HG02970 (cell line): ENCODE data around the gene GORASP1.

Experiments
- ATAC-seq: cut with Tn5 transposase; IDR thresholded peaks from one replicate; pipeline ENCODE4 v1.9.1; 2021; ENCODE audit warnings: mild to moderate bottlenecking, moderate library complexity, moderate number of reproducible peaks; ENCODE audit not compliant: unreplicated experiment, low FRiP score

GORASP1 gene

GRCh38 chr3:39141171-39141995 is 34.0 kb upstream of the GORASP1 start:
- ATAC-seq = no peak

GRCh38 chr3:39140341-39140971 is 33.0 kb upstream of the GORASP1 start:
- ATAC-seq = no peak

DNA sequence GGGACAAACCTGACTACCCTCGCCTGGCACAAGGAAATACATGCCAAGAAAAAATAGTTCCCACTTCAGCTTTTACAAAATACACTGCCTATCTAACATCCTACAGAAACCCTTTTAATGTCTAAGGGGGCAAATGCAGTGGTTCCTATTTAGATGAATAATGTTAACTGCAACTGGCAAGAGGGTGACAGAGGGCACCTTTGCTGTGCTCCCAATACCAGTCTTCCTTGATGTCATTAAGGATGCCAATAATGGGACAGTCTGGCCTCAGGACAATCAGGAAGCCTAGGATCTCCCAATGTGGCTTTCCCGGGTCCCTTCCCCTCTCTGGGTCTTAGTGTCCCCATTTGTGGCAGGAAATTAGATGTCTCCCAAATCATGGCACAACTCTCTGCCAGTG is 32.0 kb upstream of the GORASP1 start:
- no peak for ATAC-seq

DNA sequence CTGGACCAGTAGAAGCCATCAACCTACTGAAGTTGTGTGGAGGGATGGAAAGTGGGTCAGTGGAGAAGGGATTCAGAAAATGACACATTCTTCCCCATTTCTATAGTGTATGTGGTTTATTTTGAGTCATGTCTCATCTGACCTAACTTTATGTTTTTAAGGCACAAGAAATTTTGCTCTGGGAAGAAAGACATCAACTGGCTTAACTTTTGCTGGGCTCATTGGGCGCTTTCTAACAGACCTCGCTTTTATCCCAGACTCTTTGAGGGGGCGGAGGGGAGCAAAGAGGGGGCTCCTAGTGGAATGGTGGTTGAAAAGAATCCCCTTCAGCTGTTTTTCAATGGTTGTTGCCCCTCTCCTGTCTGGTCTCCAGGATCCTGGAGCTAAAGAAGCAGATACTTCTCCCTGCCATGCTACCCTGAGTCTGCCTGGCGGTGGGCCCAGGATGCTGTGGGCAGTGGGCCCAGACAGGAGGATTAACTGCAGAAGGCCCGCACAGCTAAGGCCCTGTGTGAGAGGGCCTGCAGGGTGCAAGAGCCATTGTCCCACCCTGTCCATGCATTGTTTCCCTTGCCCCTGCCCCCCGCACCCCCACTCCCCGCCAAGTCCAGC is 31.5 kb upstream of the GORASP1 start:
- no peak for ATAC-seq

GRCh38 chr3:39137991-39138803 is 30.8 kb upstream of the GORASP1 start:
- ATAC-seq = no peak

DNA sequence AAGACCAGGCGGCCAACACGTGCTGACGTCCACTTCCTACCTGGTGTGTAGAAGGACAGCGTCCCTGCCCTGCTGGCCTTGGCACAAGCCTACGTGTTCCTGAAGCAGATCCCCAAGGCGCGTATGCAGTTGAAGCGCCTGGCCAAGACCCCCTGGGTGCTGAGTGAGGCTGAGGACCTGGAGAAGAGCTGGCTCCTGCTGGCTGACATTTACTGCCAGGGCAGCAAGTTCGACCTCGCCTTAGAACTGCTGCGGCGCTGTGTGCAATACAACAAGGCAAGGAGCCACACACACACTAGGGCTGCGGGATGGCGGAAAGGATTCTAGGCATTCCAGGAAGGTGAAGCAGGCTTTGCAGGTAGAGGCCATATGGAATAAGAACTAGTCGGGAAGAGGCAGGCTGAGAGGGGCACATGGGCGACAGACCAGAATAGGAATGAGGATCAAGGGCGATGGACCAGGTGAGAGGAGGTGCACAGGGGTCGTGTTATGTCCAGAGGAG is 30.1 kb upstream of the GORASP1 start:
- no peak for ATAC-seq

- ATAC-seq = no peak
These were observed 29.4 kb upstream of the GORASP1 start for GRCh38 chr3:39136533-39137434.

DNA sequence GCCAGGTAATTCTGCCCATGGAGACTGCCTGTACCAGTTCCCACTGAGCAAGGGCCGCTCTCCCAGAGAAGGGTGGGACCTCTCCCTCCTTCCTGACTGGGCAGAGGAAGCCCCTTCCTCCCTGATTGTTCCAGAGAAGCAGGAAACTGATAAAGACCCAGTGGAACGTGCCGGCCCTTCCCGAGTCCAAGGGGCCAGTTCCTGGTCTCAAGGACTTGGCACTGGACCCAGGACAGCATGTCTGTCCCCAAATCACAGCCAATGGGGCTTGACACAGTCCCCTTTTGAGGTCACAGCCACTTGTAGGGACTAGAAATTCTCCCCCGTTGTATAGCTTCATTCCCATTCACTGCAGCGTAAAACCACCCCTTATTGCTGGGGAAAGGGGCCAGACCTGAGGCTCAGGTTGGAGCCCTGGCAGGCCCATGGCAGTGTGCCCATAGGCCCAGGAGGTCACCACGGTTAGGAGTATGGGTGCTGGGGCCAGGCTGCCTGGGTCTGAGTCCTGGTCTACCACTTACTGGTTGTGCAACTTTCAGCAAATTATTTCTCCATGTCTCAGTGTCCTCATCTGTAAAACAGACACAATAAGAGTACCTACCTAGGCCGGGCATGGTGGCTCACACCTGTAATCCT is 27.9 kb upstream of the GORASP1 start:
- ATAC-seq = no peak

DNA sequence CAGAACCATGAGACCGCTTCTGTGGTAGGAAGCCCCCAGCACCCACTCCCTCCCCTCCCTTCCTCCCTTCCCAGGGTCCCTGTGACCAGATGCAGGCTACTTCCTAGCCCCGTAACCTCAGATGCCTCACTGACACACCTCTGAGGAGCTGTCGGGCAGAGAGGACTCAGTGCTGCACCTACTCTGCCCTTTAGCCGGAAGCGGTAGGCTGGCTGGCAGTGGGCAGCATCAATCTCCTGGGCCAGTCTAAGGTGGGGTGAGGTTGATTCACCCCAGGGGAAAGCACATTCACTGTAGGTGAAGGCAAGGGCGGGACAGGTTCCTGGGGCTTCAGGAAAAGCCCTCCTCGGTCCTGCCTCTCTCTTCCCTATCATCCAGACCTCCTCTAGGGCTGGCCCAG is 26.9 kb upstream of the GORASP1 start:
- ATAC-seq = no peak

DNA sequence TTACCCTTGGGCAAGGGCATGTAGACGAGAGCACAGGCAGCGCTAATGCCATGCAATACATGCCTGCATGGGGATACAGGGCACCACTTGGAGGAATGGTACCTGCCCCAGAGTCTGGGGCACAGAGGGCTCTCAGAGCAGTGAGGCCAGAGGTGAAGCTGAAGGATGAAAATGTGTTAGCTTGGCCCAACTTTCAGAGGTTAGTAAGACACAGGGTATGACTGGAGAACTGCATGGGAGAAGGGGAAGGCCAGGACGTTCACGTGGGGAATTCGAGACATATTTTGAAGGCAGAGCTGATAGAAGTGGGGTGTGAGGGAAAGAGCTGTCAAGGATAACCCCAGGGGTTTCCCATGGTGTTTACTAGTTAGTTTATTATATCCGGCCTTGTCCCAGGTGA is 26.4 kb upstream of the GORASP1 start:
- no peak for ATAC-seq

GRCh38 chr3:39133093-39133490 is 25.7 kb upstream of the GORASP1 start:
- no peak for ATAC-seq

DNA sequence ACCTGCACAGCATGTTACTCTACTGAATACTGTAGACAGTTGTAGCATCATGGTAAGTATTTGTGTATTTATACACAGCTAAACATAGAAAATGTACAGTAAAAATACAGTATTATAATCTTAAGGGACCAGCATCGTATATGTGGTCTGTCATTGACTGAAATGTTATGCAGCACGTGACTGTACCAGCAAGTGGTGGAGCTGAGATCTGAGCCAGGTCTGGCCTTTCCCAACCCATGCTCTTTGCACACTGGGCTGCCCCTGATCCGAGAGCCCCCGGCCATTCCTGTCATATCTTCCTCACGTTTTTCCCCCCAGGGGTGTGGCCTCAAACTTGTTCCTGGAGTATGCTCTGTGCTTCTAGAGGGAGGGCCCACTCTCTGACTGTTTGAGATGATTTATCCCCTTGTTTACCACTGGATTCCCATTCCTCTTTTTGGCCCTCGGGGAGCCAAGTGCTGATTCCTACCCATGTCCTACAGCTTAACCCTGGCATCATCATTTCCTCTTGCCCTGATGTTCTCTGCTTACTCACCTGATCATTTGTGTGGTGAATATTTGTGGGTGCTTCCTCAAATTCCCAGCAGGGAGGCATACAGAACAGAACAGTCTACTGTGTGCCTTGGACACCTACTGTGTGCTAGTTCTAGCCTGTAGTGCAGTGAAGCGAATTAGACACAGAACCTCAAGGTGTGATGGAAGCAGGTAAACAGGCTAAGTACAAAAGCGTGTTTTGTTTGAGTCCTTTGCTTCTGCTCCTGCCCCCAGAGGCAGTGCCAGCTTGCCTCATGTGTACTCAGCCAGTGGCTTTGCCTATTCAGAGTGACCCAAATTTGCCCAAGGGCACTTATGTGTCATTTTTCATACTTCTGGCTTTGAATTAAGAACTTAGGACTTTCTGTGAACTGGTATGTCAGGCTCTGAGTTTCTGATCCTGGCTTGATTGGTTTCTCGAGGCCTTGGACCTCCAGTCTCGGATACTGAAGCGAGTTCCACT is 25.0 kb upstream of the GORASP1 start:
- no peak for ATAC-seq

DNA sequence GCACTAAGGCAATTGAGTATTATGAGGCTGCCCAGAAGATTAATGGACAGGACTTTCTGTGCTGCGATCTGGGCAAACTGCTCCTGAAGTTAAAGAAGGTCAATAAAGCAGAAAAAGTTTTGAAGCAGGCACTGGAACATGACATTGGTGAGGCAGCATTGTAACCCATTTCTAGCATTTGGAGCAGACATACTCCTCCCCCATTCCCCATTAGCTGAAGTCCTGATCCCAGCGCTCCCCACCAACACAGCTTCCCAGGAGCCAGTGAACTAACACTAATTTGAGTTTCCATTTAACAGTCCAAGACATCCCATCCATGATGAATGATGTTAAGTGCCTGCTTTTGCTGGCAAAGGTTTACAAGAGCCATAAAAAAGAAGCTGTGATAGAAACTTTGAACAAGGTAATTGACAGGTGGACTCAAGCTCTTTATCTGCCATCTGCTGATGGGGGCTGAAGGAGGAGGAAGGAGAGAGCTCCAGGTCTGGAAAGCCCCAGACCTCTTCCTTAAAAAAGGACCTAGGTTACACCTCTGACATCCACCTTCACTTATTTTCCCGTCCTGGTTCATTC is 23.4 kb upstream of the GORASP1 start:
- no peak for ATAC-seq

DNA sequence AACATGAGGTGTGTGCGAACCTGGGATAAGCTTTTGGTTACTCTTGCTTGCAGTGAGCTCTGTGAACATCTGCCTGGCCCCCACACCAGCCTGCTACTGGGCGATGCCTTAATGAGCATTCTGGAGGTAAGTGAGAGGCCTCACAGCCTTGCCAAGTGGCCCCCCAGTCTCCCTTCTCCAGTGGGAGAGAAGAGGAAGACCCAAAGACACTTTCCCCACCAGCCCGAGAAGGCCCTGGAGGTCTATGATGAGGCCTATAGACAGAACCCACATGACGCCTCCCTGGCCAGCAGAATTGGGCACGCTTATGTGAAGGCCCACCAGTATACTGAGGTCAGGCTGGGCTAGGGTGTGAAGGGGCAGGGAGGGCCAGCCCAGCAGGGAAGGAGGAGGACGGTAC is 22.6 kb upstream of the GORASP1 start:
- no peak for ATAC-seq

DNA sequence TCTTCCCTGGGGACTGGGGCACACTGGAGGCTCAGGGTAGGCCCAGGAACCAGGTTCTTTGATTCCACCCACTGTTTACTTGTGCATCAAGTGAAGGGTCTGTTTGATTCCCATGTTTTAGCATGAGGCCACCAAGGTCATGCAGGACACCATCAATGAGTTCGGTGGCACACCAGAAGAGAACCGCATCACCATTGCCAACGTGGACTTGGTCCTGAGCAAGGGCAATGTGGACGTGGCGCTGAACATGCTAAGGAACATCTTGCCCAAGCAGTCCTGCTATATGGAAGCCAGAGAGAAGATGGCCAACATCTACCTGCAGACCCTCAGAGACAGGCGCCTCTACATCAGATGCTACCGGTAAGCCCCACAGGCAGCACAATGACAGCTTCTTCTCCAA is 21.5 kb upstream of the GORASP1 start:
- ATAC-seq = no peak

- no peak for ATAC-seq
These were observed 20.5 kb upstream of the GORASP1 start for GRCh38 chr3:39127908-39128304.

GRCh38 chr3:39127269-39127907 is 20.0 kb upstream of the GORASP1 start:
- ATAC-seq = no peak
